GM19463 (cell line): Measurements from ENCODE around the gene PRKCH.
A peak's percentile ranks its signal among the peaks of the same experiment; 100 is the strongest.

Source experiments
- ATAC-seq: cut with Tn5 transposase; IDR thresholded peaks from one replicate; pipeline ENCODE4 v1.9.1; 2021; ENCODE audit warnings: mild to moderate bottlenecking, moderate library complexity; ENCODE audit not compliant: unreplicated experiment

PRKCH gene

GRCh38 chr14:61561657-61562276 lies 240.4 kb downstream of the PRKCH start:
- ATAC-seq, result no peak

GRCh38 chr14:61562321-61563161 lies 241.2 kb downstream of the PRKCH start:
- no peak for ATAC-seq

GRCh38 chr14:61563162-61563511 lies 241.8 kb downstream of the PRKCH start:
- no peak for ATAC-seq

DNA sequence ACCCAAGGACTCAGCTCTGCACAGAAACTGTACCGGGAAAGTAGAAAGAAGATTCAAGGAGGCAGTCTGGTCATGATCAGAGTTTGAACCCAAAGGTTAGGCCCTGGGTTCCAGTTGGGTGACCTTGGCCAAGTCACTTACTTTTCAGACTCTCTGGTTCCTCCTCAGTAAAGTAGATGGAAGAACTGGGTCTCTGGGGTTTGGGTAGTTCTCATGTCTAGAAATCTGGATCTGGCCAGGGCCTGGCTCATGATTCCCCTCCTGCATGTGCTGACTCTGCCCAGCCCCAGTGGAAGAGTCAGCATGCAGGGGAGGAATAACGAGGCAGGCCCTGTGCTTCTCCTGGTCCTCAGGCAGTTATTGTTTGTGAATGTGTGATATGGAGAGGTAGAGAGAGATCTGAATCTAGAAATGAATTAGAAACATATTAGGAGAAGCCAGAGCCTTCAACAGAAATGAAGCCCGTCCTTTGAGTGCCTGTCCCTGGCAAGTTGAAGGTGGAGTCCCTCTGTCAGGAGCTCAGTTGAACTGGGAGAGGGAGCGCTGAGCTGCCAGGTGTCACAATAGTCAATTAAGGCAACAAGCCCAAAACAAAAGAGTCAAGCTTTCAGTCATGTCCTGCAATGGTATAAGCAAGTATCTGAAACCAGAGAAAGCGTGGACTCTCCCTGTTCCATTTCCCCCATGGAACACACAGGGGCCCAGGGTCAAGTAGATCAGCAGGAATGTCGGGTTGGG lies 242.7 kb downstream of the PRKCH start:
- no peak for ATAC-seq

DNA sequence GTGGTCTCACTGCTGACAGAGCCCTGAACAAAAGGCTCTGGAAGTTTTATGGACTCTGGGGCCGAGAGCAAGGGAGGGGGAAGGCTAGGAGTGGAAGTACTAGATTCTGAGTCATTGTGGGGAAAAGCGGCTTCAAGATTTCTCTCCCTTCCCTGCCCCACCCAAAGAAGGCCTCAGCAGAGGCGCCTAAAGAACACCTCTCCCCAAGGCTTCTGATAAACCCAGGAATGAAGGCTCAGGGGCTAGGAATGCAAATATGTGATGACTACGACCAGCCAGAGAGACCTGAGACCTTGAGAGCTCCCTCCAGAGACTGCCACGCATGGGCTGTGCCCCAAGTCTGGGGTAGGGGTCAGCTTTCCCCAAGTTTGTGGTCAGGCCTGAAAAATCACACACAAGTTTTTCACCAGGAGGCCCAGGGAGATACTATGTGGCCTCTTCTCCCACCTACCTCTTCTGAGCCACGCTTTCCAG lies 243.3 kb downstream of the PRKCH start:
- no peak for ATAC-seq

DNA sequence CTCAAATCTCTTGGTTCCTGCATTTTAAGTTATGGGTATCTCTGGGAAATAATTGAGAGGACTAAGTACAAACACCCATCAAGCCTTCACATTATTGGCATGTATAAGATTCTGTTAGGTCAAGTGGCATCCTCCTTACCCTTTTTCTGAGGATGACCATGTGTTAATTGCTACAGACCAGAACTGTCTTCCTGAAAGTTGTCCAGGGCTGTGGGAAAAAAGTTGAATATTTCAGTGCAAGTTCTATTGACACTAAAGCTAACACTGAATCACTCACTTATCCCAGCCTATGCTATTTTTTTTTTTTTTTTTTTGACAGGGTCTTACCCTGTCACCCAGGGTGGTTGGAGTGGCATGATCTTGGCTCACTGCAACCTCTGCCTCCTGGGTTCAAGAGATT lies 243.8 kb downstream of the PRKCH start:
- no peak for ATAC-seq

DNA sequence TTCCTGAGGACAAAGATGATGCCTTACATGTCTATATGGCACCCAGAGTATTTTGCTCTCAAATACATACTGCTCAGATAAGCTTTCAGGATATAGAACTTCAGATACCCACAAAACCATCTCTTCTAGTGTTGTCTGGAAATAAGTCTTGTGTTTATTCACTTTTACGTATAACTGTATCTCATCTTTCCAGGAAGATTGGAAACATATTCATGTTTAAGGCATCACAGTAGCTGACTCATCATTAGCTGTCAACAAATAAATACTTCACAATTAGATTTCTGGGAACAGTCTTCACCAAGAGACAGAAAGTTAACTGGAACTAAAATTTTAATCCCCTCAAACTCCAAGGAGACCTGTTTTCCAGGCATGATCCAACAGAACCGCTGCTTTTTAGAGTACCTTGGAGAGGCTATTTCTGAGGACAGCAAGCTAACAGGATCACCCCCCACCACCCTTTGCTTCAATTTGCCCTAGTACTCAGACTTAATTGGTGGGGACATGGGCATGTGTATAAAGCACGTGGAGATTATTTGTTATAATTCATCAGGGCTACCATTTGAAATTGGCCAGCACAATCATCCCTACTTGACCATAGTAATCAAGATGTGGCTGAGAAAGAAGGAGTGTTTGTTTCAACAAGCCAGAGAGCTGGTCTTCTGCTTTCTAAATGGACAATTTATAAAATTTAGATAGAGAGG lies 244.6 kb downstream of the PRKCH start:
- no peak for ATAC-seq

GRCh38 chr14:61566537-61567225 lies 245.3 kb downstream of the PRKCH start:
- ATAC-seq, result no peak

- ATAC-seq, result peak; percentile 3
Observed at GRCh38 chr14:61567838-61568571, 246.6 kb downstream of the PRKCH start.

GRCh38 chr14:61568572-61569011 lies 247.2 kb downstream of the PRKCH start:
- ATAC-seq, result peak; percentile 81

DNA sequence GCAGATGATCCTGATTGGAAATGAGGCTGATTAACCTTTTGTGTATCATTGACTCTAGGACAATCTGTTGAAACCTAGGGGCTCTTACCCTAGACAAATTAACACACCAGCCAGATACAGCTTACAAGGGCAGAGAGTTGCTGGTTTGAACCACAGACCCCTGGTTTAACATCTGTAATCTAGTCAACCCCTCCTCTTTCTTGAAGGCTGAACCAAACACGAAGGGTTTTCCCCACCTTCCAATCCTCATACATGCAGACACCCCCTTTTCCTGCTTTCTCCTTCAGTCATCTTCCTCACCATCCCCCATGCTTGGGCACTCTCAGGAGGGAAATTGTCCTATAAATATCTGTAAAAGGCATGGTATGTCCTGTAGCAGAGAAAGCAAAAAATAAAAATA lies 247.9 kb downstream of the PRKCH start:
- no peak for ATAC-seq

- no peak for ATAC-seq
Observed at GRCh38 chr14:61569812-61570548, 248.6 kb downstream of the PRKCH start.

DNA sequence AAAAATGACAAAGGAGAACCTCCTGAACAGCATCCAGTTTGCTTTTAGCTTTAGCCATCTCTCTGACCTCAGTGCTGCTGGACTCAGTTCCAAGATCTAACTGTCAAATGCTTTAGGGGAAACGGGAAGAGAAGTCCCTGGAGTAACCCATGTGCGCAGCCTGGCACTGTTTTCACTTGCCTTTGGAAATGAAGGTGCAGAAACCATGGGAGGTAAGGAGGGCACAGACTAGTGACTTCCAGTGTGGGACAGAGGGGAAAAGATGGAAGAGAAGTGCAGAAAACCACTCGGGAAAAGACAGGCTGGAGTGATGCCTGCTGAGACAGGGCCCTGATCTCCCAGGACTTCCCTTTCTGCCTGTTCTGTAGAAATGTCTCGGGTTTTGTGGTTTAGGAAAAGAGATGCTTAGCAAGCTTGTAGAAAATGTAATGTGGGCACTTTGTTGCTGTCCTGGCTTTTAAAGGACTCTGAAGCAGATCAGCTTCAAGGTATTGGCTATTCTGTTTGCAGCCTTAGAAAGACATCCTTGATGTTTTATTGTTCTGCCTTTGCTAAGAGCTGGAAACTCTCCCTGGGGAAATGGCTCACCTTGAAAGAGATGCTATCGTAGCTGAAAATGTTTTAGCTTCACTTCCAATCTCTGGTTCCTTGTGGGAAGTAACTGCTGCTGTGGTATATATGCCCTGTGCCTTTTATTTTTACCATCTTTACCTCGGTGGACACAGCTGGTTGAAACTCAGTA lies 249.3 kb downstream of the PRKCH start:
- ATAC-seq, result no peak

- ATAC-seq, result no peak
Observed at GRCh38 chr14:61571917-61572316, 250.5 kb downstream of the PRKCH start.

- no peak for ATAC-seq
Observed at GRCh38 chr14:61573321-61573720, 251.9 kb downstream of the PRKCH start.

- ATAC-seq, result no peak
Observed at GRCh38 chr14:61573748-61574513, 252.6 kb downstream of the PRKCH start.

- no peak for ATAC-seq
Observed at GRCh38 chr14:61574514-61574807, 253.1 kb downstream of the PRKCH start.

GRCh38 chr14:61575126-61575525 lies 253.7 kb downstream of the PRKCH start:
- no peak for ATAC-seq
